Caki2 (cell line): ENCODE data around the gene MINDY1. TPM values are rescaled to one million over a fixed set of nuclear protein-coding genes. Genes with fewer than 3 reads are reported as not detected.

Experiments used
- DNase-seq: peaks from one replicate; pipeline ENCODE4 v3.0.0-alpha.2; 2015; ENCODE audit warnings: low read depth
- in situ Hi-C: cut with HindIII; loops from 2 replicates; pipeline ENCODE4 v1.10.0; 2016; ENCODE audit warnings: low sequenced_read_pairs, low pct_unique_long_range_greater_than_20kb, mixed read lengths
- total RNA-seq: library from RNA; depleted of rRNA; stranded (reverse); fragments of >200 nt; shearing (Covaris generic); gene quantifications from 2 replicates; pipeline ENCODE4 v1.2.3, GENCODE V29; 2014; ENCODE audit warnings: low replicate concordance

MINDY1 gene
- total RNA-seq, 1 experiment from 2014 or later, result 11.9 TPM

DNA sequence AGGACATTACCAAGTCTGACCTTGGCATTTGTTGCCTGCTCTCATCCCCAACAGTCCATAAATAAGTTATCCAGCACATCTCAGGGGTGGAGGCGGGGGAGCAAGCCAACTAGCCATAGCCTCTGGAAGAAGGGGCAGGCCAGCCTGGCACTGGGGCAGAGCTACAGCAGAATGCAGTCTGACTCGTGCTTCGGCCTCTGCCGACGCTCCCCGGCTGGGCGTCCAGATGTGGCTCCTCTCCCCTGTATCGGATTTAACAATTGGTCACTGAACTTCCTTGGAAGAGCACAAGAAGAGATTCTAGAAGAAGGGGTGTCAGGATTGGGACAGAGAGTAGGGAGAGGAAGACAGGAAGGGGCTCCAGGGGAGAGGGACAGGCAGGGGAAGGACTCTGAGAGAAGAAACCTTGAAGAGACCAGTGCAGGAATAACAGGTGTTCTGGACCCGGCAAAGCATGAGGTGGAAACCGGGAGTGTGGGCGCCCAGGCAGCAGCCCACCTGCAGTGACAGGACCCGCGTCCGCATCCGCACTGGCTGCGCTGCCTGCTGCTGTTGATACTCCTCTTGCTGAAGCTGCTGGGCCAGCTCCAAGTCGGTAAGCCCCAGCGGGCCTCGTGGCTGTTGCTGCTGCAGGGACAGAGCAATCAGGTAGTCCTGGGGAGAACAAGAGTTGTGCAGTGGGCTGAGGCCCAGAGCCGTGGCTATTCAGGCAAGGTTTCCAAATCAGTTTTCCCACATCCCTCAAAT lies 9.4 kb downstream of the MINDY1 start:
- DNase-seq, result no peak
- in situ Hi-C loops, result no loop called here

DNA sequence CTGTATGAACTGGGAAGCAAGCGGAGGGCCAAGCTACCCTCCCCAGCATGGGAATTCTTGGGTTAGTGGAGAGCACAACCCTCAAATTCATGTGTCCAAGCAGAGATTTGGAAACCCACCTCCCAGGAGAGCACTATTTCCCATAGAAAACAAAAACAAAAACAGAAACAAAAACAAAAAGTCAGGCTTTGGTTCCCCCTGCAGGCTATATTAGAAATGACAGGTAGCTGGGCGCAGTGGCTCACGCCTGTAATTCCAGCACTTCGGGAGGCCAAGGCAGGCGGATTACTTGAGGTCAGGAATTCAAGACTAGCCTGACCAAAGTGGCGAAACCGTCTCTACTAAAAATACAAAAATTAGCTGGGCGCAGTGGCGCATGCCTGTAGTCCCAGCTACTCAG lies 10.8 kb downstream of the MINDY1 start:
- DNase-seq, result no peak
- in situ Hi-C loops, result no loop called here

- no peak for DNase-seq
- in situ Hi-C loops, result no loop called here
These were observed 11.2 kb downstream of the MINDY1 start for GRCh38 chr1:150995460-150995859.

GRCh38 chr1:150994248-150994647 lies 12.5 kb downstream of the MINDY1 start:
- in situ Hi-C loops, result no loop called here

GRCh38 chr1:150992626-150993025 lies 14.1 kb downstream of the MINDY1 start:
- in situ Hi-C loops, result no loop called here
- no peak for DNase-seq

More at GRCh38 chr1:150994248-150994647, 12.5 kb downstream of the MINDY1 start:
- no peak for DNase-seq

- in situ Hi-C loops, result no loop called here
- DNase-seq, result no peak
These were observed 18.8 kb downstream of the MINDY1 start for GRCh38 chr1:150987924-150988323.

DNA sequence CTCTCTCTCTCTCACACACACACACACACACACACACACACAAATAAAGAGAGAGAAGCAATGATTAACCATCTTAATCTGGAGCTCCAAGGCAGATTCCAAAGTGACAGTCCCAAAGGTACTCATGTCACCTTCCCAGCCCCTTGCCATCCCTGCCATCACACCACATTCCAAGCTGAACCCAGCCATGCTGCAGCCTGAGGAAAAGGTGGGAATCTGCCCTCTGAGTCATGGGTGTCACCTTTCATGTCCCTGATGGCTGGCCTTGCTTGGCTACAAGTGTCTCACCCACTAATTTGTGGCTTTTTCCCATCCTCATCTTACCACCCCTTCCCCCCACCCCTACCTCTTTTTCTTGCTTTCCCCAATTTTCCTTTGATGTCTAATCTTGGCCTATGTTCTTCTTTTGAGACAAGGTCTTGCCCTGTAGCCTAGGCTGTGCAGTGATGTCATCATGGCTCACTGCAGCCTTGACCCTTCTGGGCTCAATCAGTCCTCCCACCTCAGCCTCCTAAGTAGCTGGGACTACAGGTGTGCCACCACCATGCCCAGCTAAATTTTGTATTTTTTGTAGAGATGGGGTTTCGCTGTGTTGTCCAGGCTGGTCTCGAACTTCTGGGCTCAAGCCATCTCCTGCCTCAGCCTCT lies 21.4 kb downstream of the MINDY1 start:
- DNase-seq, result no peak
- in situ Hi-C loops, result no loop called here

DNA sequence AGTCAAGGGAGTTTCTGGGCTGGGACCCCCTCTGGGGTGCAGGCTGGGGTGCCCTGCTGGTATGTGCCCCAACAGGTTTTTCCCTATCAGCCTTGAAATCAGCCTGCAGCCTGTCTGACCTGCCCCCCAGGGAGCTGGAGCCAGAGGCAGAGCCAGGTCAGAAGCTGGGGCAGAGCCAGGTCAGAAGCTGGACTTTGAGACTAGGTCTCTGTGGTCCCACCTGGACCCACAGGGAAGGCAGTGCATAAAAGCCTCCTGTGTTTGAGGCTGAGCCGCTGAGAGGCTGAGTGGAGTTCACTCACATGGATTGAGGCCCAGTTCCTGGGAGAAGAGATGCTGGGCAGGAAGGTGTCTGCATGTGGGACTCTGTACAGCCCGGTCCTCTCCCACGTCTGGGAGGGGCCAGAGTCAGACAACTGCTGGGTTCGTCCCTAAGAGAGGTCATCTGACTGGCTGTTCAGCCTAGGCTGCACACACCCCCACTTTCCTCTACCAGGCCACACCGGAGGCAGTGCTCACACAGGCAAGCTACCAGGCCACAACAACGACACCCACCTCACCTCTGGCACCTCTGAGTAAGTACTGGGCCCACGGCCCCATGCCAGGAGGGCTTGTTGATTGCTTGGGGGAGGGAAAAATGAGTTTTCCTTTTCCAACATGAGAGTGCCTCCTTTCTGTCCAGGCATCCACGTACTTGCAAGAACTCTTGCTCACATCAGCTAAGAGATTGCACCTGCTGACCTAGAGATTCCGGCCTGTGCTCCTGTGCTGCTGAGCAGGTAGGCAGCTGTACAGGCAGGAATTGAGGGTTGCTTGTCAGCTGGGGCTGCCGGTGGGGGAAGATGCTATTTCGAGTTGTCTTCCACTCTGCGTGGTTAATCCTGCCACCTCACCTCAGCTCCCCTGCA lies 24.6 kb downstream of the MINDY1 start, which contains the start of gene ANXA9:
Gene ANXA9, plus strand, starts transcription at position 488 of the 908 bp plus-strand sequence. CDS start 814 bp downstream, outside the sequence.
- no peak for DNase-seq
- in situ Hi-C loops, result no loop called here

GRCh38 chr1:150981177-150981804 lies 25.4 kb downstream of the MINDY1 start:
- in situ Hi-C loops, result no loop called here
- DNase-seq, result no peak

GRCh38 chr1:150979092-150980056 lies 27.3 kb downstream of the MINDY1 start:
- in situ Hi-C loops, result no loop called here
- DNase-seq, result peak; percentile 77

DNA sequence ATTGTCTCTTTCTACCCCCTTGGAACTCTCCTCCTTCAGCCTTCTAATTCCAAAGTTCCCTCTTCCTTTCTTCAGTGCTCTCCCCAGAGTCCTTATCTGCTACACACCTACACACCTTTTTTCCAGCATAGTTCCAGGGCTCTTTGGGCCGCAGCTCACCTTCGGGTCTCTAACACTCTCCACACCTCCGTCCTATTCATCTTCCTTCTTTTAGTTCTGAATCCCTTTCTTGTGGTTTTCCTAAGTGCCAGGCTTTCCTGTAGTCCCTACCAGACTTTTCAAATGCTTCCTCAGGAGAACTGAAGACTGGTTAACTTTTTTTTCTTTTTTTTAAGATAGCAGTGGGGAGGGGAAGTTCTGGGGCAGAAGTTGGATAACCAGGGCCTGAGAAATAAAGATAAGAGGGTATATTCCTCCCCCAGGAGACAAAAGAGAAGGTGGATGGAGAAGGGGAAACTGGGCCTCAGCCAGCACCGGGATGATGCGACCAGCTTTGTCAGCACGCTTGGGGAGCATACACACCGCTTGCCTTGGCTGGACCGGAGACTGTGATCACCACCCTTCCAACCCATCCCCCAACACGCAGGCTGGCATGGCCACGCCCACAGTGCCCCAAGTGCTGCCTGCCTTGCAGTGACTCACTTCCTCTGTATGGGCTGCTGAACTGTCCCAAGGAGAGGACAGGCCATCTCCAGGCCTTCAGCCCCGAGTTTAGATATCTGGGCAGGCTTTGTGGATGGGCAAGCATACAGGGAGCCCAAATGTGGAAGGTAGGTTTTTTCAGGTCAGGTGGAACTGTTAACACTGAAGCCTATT lies 29.6 kb downstream of the MINDY1 start:
- peak; percentile 90 for DNase-seq
- in situ Hi-C loops, result no loop called here

- in situ Hi-C loops, result no loop called here
These were observed 30.3 kb downstream of the MINDY1 start for GRCh38 chr1:150976401-150976821.

DNA sequence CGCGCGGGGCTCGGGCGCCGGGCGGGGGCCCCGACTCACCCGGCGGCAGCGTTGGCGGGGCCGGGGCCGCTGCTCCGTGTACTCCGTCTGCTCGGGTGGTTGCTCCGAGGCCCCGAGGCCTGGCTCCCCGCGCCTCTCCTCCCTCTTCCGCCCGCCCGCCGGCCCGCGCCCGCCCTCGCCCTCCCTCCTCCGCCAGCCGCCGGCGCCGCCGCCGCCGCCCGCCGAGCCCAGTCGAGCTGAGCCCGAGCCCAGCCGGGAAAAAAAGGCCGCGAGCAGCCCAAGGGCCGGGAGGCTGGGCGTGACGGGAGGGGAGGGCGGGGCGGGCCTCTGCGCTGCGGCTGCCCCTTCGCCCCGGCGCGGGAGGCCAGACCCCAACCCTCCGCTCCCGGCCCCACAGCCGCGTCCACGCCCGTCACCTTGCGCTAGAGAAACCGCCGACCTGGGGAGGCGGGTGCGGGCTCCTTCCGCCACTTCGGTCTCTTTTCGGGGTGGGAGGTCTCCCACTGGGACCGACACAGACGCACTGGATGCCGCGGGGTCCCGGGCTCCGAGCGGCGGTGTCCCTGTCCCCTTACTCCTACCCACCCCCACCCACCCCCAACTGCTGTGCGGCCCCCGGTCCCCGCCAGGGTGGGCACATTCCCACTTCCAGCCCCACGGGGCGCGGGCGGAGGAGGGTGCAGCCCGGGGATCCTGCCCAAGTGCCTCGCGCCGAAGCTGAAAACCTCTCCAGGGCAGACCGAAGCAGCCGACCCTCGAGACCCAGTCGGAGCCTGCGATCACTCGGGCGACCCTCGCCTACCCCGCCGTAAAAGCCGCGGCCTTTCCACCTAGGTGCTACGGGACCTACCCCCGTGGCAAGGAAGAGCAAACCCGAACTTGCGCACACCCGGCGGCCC lies 31.9 kb downstream of the MINDY1 start, which contains the start of gene CERS2:
Gene CERS2, minus strand, starts transcription at position 256 of the 899 bp plus-strand sequence. CDS start 5,745 bp downstream, outside the sequence.
- peak; percentile 68 for DNase-seq
- in situ Hi-C loops, result no loop called here

More at GRCh38 chr1:150976401-150976821, 30.3 kb downstream of the MINDY1 start:
- DNase-seq, result no peak

DNA sequence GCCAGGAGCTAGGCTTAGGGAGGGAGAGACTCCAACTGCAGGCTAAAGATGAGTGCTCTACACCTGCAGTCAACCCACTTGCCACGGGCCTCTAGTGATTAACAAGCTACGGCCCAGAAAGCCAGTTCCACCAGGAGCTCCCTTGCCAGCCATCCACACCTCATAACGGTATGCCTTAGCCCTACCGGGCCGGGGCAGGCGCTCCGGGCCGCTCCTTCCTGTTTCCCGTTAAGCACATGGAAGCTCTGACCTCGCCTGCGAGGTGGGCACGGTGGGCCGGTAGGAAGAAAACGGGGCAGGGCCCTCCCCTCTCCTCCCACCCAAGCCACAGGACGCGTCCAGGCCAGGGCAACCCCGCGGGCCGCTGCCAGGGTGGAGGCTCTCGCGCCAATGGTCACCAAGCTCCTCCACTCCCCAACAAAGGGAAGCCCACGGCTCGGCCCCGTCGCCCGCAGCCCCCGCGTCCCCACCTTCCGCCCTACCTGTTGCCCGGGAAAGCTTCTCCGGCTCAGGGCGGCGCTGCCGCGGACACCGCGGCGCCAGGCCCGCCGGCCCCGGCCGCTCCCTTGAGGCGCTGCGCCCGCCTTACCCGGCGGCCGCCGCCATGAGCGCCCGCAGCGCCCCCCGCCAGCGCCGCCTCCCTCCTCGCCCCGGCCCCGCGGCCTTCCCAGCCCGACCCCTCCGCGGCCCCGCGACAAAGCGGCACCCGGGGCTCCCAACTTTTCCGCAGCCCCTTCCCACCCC lies 32.7 kb downstream of the MINDY1 start:
- in situ Hi-C loops, result no loop called here
- peak; percentile 40 for DNase-seq
